SU-DHL-6 (cell line): Measurements from ENCODE around the gene MYMK.

ENCODE experiments used
- EZH2phosphoT487 ChIP-seq: fragments of 200-600 bp; sonication (generic), shearing (Covaris generic); conservative IDR thresholded peaks from 2 replicates; pipeline ENCODE4 v1.6.1; 2018; ENCODE audit warnings: mild to moderate bottlenecking, antibody characterized with exemption, low read length, moderate library complexity, mixed read lengths
- TF ChIP-seq, protein P1 (sequence below): fragments of 200-600 bp; sonication (generic); IDR thresholded peaks from one replicate; pipeline ENCODE4 v1.5.1; 2017; ENCODE audit warnings: antibody characterized with exemption, mild to moderate bottlenecking, low read length, moderate library complexity; ENCODE audit not compliant: insufficient read depth, poor library complexity, severe bottlenecking

GRCh38 chr9:133517711-133518110, 7.0 kb downstream of the MYMK start:
- TF ChIP-seq, protein P1, sequence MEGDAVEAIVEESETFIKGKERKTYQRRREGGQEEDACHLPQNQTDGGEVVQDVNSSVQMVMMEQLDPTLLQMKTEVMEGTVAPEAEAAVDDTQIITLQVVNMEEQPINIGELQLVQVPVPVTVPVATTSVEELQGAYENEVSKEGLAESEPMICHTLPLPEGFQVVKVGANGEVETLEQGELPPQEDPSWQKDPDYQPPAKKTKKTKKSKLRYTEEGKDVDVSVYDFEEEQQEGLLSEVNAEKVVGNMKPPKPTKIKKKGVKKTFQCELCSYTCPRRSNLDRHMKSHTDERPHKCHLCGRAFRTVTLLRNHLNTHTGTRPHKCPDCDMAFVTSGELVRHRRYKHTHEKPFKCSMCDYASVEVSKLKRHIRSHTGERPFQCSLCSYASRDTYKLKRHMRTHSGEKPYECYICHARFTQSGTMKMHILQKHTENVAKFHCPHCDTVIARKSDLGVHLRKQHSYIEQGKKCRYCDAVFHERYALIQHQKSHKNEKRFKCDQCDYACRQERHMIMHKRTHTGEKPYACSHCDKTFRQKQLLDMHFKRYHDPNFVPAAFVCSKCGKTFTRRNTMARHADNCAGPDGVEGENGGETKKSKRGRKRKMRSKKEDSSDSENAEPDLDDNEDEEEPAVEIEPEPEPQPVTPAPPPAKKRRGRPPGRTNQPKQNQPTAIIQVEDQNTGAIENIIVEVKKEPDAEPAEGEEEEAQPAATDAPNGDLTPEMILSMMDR = no peak
- no peak for TF ChIP-seq EZH2phosphoT487
